IMR-90 (cell line): ENCODE measurements around the gene GLI1. TPM values are rescaled to one million over a fixed set of nuclear protein-coding genes. Genes with fewer than 3 reads are reported as not detected.

ENCODE experiments used
- ATAC-seq: fragments of 200-7000 bp; cut with Tn5 transposase; 2 replicates; pipeline ENCODE4 v1.9.1; 2020; ENCODE audit warnings: low read depth, mild to moderate bottlenecking, moderate library complexity
- BruUV-seq: library from RNA; stranded (reverse); fragments of 400-500 nt; replicated peaks from 2 replicates; lab custom pipeline; 2021; lab: Mats Ljungman, UMichigan
- CTCF ChIA-PET: fragments of 300-600 bp; formaldehyde crosslinking; extraction: SDS; loops from one replicate; lab custom pipeline; 2021; ENCODE audit warnings: antibody characterized with exemption; lab: Yijun Ruan, JAX
- POLR2A ChIA-PET: fragments of 300-600 bp; sonication (Branson Sonifier 250); formaldehyde crosslinking; loops from one replicate; lab custom pipeline; 2022; ENCODE audit warnings: antibody characterized with exemption; ENCODE audit not compliant: unreplicated experiment; lab: Charles Lee
- DNase-seq: peaks from one replicate; pipeline ENCODE4 v3.0.0; 2013
- H2AFZ ChIP-seq: replicated peaks from 2 replicates; pipeline ENCODE3; 2013; ENCODE audit warnings: low read length, mild to moderate bottlenecking; ENCODE audit not compliant: poor library complexity
- H2AK5ac ChIP-seq: 2 replicates; pipeline ENCODE4 v1.6.1; 2013; ENCODE audit warnings: low read depth, low read length, inconsistent platforms
- H2AK9ac ChIP-seq: replicated peaks from 2 replicates; pipeline ENCODE3; 2013; ENCODE audit warnings: mild to moderate bottlenecking, low read depth, low read length, moderate library complexity; ENCODE audit not compliant: poor library complexity
- H2BK120ac ChIP-seq: 2 replicates; pipeline ENCODE4 v1.6.1; 2013; ENCODE audit warnings: low read depth, low read length, inconsistent platforms
- H2BK15ac ChIP-seq: 3 replicates; pipeline ENCODE4 v1.6.1; 2013; ENCODE audit warnings: low read depth, low read length, inconsistent platforms
- H2BK20ac ChIP-seq: 2 replicates; pipeline ENCODE4 v1.6.1; 2013; ENCODE audit warnings: low read depth, mild to moderate bottlenecking, inconsistent platforms, low read length, moderate library complexity
- H2BK5ac ChIP-seq: 2 replicates; pipeline ENCODE4 v1.6.1; 2013; ENCODE audit warnings: mild to moderate bottlenecking, low read depth, low read length, inconsistent platforms; ENCODE audit not compliant: poor library complexity, severe bottlenecking
- H3K14ac ChIP-seq: replicated peaks from 2 replicates; pipeline ENCODE4 v1.6.1; 2013; ENCODE audit warnings: low read depth, low read length, inconsistent platforms
- H3K18ac ChIP-seq: 2 replicates; pipeline ENCODE4 v1.6.1; 2013; ENCODE audit warnings: low read depth, low read length, control low read depth
- H3K23ac ChIP-seq: 2 replicates; pipeline ENCODE4 v1.6.1; 2013; ENCODE audit warnings: low read depth, low read length, inconsistent platforms
- H3K27ac ChIP-seq: 2 replicates; pipeline ENCODE4 v1.5.1; 2013; ENCODE audit warnings: mild to moderate bottlenecking, control low read depth, low read length; ENCODE audit not compliant: insufficient read depth
- H3K27me3 ChIP-seq: 2 replicates; pipeline ENCODE4 v1.6.1; 2013; ENCODE audit warnings: low read length; ENCODE audit not compliant: control insufficient read depth, insufficient read depth
- H3K36me3 ChIP-seq: 2 replicates; pipeline ENCODE4 v1.6.1; 2013; ENCODE audit warnings: low read length, mixed read lengths; ENCODE audit not compliant: control insufficient read depth, insufficient read depth
- H3K4ac ChIP-seq: 2 replicates; pipeline ENCODE4 v1.6.1; 2013; ENCODE audit warnings: low read depth, low read length, inconsistent platforms
- H3K4me1 ChIP-seq: 2 replicates; pipeline ENCODE4 v1.6.1; 2013; ENCODE audit warnings: low read length, mixed read lengths; ENCODE audit not compliant: control insufficient read depth, insufficient read depth
- H3K4me2 ChIP-seq: 2 replicates; pipeline ENCODE4 v1.6.1; 2013; ENCODE audit warnings: low read depth, mild to moderate bottlenecking, control low read depth, low read length, moderate library complexity
- H3K4me3 ChIP-seq: 2 replicates; pipeline ENCODE4 v1.5.1; 2013; ENCODE audit warnings: low read depth, mild to moderate bottlenecking, control low read depth, low read length, moderate library complexity; ENCODE audit not compliant: insufficient read depth
- H3K56ac ChIP-seq: 2 replicates; pipeline ENCODE4 v1.6.1; 2013; ENCODE audit warnings: low read length, inconsistent platforms; ENCODE audit not compliant: insufficient read depth; ENCODE audit errors: extremely low read depth
- H3K79me1 ChIP-seq, 2 experiments: 2 replicates each; pipeline ENCODE4 v1.6.1; 2013; ENCODE audit warnings: low read length in 2 of 2, inconsistent platforms in 1 of 2, low read depth in 1 of 2
- H3K9ac ChIP-seq: 2 replicates; pipeline ENCODE4 v1.6.1; 2013; ENCODE audit warnings: low read depth, low read length, control low read depth
- H3K9me1 ChIP-seq: 2 replicates; pipeline ENCODE4 v1.6.1; 2013; ENCODE audit warnings: low read length, inconsistent platforms; ENCODE audit not compliant: insufficient read depth
- H3K9me3 ChIP-seq: 2 replicates; pipeline ENCODE4 v1.6.1; 2013; ENCODE audit warnings: low read length; ENCODE audit not compliant: control insufficient read depth, insufficient read depth
- H4K20me1 ChIP-seq: 2 replicates; pipeline ENCODE4 v1.6.1; 2013; ENCODE audit warnings: low read length, inconsistent platforms; ENCODE audit not compliant: insufficient read depth
- H4K5ac ChIP-seq: 2 replicates; pipeline ENCODE4 v1.6.1; 2013; ENCODE audit warnings: mild to moderate bottlenecking, low read depth, low read length, control low read depth
- H4K8ac ChIP-seq, 2 experiments: 2 replicates each; pipeline ENCODE4 v1.6.1; 2013; ENCODE audit warnings: low read depth in 2 of 2, low read length in 2 of 2, control low read depth in 1 of 2, inconsistent platforms in 1 of 2
- H4K91ac ChIP-seq: 2 replicates; pipeline ENCODE4 v1.6.1; 2013; ENCODE audit warnings: low read depth, low read length, inconsistent platforms; ENCODE audit not compliant: insufficient read depth
- MAZ ChIP-seq: IDR thresholded peaks from 2 replicates; pipeline ENCODE4 v1.6.1; 2012; ENCODE audit warnings: low read depth, mild to moderate bottlenecking, low read length, improper control_type of control experiment, moderate library complexity, borderline replicate concordance
- RAD21 ChIP-seq: IDR thresholded peaks from 2 replicates; pipeline ENCODE4 v1.6.1; 2012; ENCODE audit warnings: low read length, improper control_type of control experiment
- WGBS, 2 experiments: methylation state at CpG; one replicate each; pipeline versions ENCODE4 v1.1.5 to v1.1.7; 2013; ENCODE audit warnings: missing lambda C conversion rate in 2 of 2; ENCODE audit not compliant: insufficient read length in 1 of 2; ENCODE audit errors: extremely low coverage in 2 of 2; 5-methylcytosine and 5-hydroxymethylcytosine counted together
- dilution Hi-C: fragments of 300-500 bp; cut with HindIII; formaldehyde crosslinking; loops from one replicate; pipeline ENCODE4 v1.14.3; 2018; ENCODE audit warnings: low sequenced_read_pairs; ENCODE audit not compliant: unreplicated experiment
- in situ Hi-C: fragments of 300-500 bp; cut with MboI; formaldehyde crosslinking; loops from 3 replicates; pipeline ENCODE4 v1.14.3; 2019; ENCODE audit warnings: low sequenced_read_pairs, inconsistent platforms, mixed read lengths
- intact Hi-C: fragments of 100-400 bp; cut with micrococcal nuclease; formaldehyde crosslinking; loops from 2 replicates; pipeline ENCODE4 v1.10.0; 2022
- polyA plus RNA-seq, 3 experiments: library from polyadenylated mRNA; depleted of rRNA; stranded (reverse); fragments of >200 nt; gene quantifications; 2 replicates each; pipeline ENCODE4 v1.2.3, GENCODE V29; 2012; ENCODE audit warnings: low replicate concordance in 1 of 3
- total RNA-seq: library from RNA; depleted of rRNA; stranded (reverse); fragments of >200 nt; gene quantifications from 2 replicates; pipeline ENCODE4 v1.2.3, GENCODE V29; 2012

The GLI1 gene
- total and polyA plus RNA-seq, 2 of the 4 experiments (the other 2 are of a cell fraction): 1.3 to 3.8 TPM

DNA sequence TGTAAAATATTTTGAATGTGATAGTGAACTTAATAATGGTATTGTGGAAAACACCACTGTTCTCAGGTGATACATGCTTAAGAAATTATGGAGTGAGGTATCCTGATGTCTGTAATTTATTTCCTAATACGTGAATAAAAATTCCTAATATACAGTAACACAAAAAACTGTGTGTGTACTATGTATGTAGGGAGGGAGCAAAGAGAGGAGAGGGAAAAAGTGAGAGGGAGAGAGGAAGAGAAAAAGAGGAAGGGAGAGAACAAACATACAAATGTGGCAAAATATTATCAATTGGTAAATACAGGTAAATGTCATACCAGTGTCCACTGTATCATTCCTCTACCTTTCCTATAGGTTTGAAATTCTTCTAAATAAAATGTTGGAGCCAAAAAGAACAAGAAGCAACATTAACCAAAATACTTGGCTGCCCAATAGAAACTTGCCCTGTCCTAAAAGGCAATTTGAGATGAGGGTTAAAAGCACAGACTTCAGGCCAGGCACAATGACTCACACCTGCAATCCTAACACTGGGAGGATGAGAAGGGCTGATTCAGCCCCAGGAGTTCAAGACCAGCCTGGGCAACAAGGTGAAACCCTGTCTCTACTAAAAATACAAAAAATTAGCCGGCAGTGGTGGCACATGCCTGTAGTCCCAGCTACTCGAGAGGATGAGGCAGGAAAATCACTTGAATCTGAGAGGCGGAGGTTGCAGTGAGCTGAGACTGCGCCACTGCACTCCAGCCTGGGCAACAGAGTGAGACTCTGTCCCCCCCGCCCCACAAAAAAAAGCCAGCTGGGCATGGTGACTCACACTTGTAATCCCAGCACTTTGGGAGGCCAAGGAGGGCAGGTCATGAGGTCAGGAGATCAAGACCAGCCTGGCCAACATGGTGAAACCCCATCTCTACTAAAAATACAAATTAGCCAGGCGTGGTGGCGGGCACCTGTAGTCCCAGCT, 43.3 kb upstream of the GLI1 start:
- H3K27ac ChIP-seq: no peak overlapping the region

More for the DNA sequence above, 43.3 kb upstream of the GLI1 start:
- Histone ChIP-seq H3K23ac (no peak overlapping the region), H3K4me3 (no peak overlapping the region), H2AK5ac (no peak overlapping the region), H2BK20ac (no peak overlapping the region), H3K79me1 (peaks cover 30 to 70% of the 10 kb centered on the region in 2 experiments), H3K9ac (no peak overlapping the region), H3K4me1 (0 out of 2 replicates have a peak, but pooled peaks cover 2% of the 10 kb centered on the region), H4K8ac (no peak overlapping the region), H4K91ac (no peak overlapping the region), H3K18ac (no peak overlapping the region), H4K20me1 (peaks cover 18% of the 10 kb centered on the region; the same call in 1 of the 2 replicates), H3K9me3 (no peaks in the 10 kb centered on the region), H2BK15ac (no peak overlapping the region), H3K4me2 (no peak overlapping the region), H3K56ac (no peak overlapping the region), H3K36me3 (0 out of 2 replicates have a peak, but pooled peaks cover 1% of the 10 kb centered on the region), H3K9me1 (no peaks in the 10 kb centered on the region), H2AK9ac (no peak overlapping the region), H4K5ac (no peak overlapping the region), H2BK120ac (no peak overlapping the region), H3K14ac (no peak overlapping the region), H3K27me3 (no peaks in the 10 kb centered on the region), H2AFZ (no peak overlapping the region), H3K4ac (no peak overlapping the region), H2BK5ac (no peak overlapping the region)
- 89% methylated on average over 5 of the region's 8 CpGs; no CpG with 5 or more reads in 1 of the 2 experiments for WGBS, 2 experiments
- ATAC-seq (peak; percentile 72; the same call in 1 of the 2 replicates), DNase-seq (peak; percentile 57)
- TF ChIP-seq RAD21 (no peak), MAZ (no peak)
- ChIA-PET CTCF (no interaction called here), POLR2A (no interaction called here)
- intact Hi-C loops (no loop called here), in situ Hi-C loops (no loop called here), dilution Hi-C loops (no loop called here)
- no TSS peak for BruUV-seq
